OCI-LY3 (cell line): ENCODE measurements around the gene BCOR.

Source experiments
- EZH2phosphoT487 ChIP-seq: fragments of 200-600 bp; shearing (Covaris generic); IDR thresholded peaks from 2 replicates; pipeline ENCODE4 v1.6.1; 2018; ENCODE audit warnings: antibody characterized with exemption, mixed run types, low read depth
- TF ChIP-seq, protein P1 (sequence below): fragments of 200-600, 300-600 bp; sonication (generic); IDR thresholded peaks from 2 replicates; pipeline ENCODE4 v1.5.1; 2014; ENCODE audit warnings: antibody characterized with exemption, low read length, low read depth

DNA sequence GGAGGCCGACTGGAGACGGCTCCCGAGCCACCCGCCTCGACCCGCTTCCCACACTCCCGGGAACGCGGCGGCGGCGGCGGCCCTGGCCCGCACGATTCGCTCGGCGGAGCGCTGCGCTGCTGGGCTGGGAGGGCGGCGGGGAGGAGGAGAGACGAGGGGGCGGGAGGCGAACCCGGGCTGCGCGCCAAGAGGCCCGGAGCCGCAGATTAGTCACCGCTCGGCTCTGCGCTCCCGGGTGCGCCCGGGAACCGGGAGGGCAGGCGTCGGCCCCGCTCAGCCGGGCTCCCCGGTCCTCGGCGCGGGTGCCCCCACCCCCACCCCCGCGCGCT lies 11.2 kb upstream of the BCOR start:
- TF ChIP-seq, protein P1, sequence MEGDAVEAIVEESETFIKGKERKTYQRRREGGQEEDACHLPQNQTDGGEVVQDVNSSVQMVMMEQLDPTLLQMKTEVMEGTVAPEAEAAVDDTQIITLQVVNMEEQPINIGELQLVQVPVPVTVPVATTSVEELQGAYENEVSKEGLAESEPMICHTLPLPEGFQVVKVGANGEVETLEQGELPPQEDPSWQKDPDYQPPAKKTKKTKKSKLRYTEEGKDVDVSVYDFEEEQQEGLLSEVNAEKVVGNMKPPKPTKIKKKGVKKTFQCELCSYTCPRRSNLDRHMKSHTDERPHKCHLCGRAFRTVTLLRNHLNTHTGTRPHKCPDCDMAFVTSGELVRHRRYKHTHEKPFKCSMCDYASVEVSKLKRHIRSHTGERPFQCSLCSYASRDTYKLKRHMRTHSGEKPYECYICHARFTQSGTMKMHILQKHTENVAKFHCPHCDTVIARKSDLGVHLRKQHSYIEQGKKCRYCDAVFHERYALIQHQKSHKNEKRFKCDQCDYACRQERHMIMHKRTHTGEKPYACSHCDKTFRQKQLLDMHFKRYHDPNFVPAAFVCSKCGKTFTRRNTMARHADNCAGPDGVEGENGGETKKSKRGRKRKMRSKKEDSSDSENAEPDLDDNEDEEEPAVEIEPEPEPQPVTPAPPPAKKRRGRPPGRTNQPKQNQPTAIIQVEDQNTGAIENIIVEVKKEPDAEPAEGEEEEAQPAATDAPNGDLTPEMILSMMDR, result no peak
- no peak for TF ChIP-seq EZH2phosphoT487
